NCI-H1105 (cell line): ENCODE data around the gene IFRD2.
"Not testable (repeated sequence)": the region's sequence is repeated elsewhere in the genome, so short reads cannot be mapped to it uniquely, and the experiment has no call there.

Experiments
- DNase-seq: peaks from one replicate; lab custom pipeline; 2025; lab: John Stamatoyannopoulos, UW

IFRD2 gene

DNA sequence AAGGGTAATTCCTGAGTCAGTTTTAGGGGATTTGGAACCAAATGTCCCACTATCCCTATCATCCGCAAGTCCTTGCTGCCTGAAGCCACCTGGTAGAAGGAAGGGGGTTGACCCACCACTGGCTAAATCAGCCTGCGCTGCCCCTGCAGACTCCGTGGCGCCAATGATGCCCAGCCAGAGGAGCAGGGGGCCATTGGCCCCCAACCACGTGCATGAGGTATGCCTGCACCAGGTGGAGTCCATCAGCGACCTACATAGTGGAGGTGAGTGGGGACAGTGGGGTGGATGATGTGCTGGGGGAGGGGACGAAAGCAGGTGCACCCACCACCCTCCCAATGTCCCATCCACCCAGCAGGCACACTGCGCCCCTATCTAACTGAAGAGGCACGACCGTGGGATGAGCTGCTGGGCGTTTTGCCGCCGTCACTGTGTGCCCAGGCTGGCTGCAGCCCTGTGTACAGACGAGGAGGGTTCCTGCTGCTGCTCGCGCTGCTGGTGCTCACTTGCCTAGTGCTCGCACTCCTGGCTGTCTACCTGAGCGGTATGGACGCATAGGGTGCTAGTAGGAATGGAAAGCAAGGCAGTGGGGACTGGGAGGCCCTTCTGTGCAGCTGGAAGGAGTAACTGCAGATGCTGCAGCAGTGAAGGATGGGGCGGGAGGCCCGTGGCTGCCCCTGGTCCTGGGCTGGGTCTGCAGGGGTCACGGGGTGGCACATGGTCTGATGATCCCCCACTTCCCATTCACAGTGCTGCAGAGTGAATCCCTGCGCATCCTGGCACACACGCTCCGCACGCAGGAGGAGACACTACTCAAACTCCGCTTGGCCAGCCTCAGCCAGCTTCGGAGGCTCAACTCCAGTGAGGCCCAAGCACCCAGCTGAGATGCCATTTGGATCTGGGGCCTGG, 5.7 kb downstream of the IFRD2 start:
- DNase-seq = no peak

DNA sequence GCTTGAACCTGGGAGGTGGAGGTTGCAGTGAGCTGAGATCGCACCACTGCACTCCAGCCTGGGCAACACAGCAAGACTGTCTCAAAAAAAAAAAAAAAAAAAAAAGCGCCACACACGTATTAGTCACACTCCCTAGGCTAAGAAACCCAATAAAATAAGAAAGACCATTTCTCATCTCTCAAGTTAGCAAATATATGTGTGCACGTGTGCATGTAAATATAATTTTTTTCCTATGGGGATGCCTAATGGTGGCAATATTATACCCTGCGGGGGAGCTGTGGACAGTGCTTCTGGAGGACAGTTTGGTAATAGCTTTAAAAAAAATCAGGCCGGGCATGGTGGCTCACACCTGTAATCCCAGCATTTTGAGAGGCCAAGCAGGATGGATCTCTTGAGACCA, 8.1 kb downstream of the IFRD2 start:
- not testable (repeated sequence) for DNase-seq

- DNase-seq = no peak
Observed at GRCh38 chr3:50279255-50280016, 12.8 kb downstream of the IFRD2 start.

DNA sequence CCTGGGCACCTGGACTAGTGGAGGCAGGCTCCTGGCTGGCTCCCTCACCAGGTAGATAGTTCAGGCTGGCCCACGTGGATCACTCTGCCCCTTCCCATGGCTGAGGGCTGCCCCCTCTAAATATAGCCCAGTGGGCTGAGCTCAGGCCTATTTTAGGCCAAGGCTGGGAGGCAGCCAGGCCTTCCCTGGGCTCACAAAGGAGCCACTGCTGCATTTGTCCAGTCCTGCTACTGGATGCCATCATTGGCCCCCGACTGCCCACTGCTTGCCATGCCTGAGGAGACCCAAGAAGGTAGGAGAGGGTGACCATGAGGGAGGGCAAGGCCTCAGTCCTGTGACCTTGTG, 13.4 kb downstream of the IFRD2 start, which contains the start of gene LSMEM2:
Gene LSMEM2, plus strand, starts transcription at position 208 of the 345 bp plus-strand sequence. Its CDS starts 27 bp downstream, at position 235.
- no peak for DNase-seq

- DNase-seq = no peak
Observed at GRCh38 chr3:50278123-50278879, 13.9 kb downstream of the IFRD2 start.

- no peak for DNase-seq
Observed at GRCh38 chr3:50276762-50277101, 15.5 kb downstream of the IFRD2 start.

- no peak for DNase-seq
Observed at GRCh38 chr3:50275996-50276761, 16.1 kb downstream of the IFRD2 start.

- no peak for DNase-seq
Observed at GRCh38 chr3:50275141-50275995, 16.9 kb downstream of the IFRD2 start.

DNA sequence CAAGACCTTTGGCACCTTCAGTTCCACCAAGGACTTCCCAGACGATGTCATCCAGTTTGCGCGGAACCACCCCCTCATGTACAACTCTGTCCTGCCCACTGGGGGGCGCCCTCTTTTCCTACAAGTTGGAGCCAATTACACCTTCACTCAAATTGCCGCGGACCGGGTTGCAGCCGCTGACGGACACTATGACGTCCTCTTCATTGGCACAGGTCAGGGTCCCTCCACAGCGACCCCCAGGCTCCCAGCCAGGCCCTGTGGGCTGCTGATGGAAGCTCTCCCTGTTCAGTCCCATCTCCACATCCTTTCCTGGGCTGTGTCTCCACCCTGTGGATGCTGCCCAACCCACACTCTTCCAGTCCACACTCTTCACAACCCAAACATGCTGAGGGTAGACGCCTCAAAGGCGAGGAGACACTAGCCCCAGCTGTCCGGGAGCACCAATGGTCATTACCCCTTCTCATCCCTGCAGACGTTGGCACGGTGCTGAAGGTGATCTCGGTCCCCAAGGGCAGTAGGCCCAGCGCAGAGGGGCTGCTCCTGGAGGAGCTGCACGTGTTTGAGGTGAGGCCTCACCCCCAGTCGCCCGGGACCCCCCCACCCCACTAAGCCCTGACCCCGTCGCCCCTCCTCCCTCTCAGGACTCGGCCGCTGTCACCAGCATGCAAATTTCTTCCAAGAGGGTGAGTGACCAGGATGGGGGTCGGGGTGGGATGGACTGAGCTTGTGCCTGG, 17.7 kb downstream of the IFRD2 start:
- DNase-seq = peak; percentile 31

- DNase-seq = no peak
Observed at GRCh38 chr3:50273689-50274065, 18.6 kb downstream of the IFRD2 start.

DNA sequence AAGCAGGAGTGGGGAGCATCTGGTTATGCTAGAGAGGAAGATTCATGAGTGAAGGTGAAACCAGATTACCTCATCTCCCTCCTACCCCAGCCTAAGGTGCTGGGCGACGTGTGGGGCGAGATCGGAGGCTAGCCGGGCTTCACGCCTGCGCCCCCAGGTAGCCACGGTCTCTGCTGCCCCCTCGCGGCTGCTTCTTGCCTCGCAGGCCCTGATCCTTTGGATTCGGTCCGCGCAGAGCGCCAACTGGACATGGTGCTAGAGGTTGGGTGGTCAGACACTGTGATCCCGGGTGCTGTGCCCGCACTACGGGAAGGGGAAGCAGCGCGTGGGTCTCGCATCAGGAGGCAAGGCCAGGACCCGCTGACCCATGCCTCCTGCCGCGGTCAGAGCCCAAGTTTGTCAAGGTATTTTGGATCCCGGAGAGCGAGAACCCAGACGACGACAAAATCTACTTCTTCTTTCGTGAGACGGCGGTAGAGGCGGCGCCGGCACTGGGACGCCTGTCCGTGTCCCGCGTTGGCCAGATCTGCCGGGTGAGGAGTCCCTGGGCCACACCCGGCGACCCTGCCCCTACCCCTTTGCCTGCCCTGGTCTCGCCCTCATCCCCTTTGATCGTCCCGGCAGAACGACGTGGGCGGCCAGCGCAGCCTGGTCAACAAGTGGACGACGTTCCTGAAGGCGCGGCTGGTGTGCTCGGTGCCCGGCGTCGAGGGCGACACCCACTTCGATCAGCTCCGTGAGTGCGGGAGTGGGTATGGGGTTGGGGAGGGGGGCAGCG, 19.1 kb downstream of the IFRD2 start:
- DNase-seq = peak; percentile 66

GRCh38 chr3:50272538-50272910, 19.7 kb downstream of the IFRD2 start:
- DNase-seq = not testable (repeated sequence)

- DNase-seq = no peak
Observed at GRCh38 chr3:50271314-50271936, 20.8 kb downstream of the IFRD2 start.

GRCh38 chr3:50270422-50271224, 21.6 kb downstream of the IFRD2 start:
- DNase-seq = no peak

DNA sequence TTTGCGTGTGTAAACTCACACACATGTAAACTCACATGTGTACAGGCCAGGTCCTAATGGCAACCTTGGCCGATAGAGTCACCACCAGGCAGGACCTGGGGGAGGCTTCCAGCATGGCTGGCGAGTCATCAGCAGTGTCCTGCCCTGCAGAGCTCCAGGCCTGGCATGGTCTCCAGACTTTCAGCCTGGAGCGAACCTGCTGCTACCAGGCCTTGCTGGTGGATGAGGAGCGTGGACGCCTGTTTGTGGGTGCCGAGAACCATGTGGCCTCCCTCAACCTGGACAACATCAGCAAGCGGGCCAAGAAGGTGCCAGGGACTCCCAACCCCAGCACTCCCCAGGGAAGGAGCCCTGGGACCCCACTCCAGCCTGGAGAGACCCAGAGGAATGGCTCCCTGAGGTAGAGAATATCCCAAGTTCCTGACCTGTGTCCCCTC, 22.2 kb downstream of the IFRD2 start:
- no peak for DNase-seq

DNA sequence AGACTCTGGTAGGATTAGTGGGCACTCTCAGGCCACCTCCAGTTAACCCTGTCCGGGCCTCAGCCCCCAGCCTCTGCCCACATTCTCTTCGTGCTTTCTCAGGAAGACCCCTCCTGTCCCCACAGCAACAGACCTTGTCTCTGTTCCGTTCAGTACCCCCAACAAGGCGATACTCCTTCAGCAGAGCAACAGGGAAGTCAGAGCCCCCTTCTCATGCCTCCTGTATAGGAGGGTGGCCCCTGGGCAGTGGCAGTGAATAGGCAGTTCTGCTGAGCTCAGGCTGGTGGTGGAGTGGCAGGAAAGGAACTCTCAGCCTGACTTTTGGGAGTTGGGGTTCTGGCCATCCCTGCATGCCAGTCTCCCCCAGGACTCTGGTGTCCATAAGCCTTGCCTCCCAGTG, 22.8 kb downstream of the IFRD2 start:
- DNase-seq = no peak

GRCh38 chr3:50268703-50269451, 23.4 kb downstream of the IFRD2 start, which contains the start of gene SEMA3B:
SEMA3B (plus strand) TSS chr3:50269147; CDS start chr3:50269241, 94 bp downstream.
- no peak for DNase-seq
